Ishikawa (cell line): ENCODE data around the gene ARPP21.

Experiments
- CEBPB ChIP-seq: IDR thresholded peaks from 2 replicates; pipeline ENCODE4 v1.6.1; 2012
- CREB1 ChIP-seq: IDR thresholded peaks from 2 replicates; pipeline ENCODE4 v1.6.1; 2012; ENCODE audit warnings: low read depth
- EGR1 ChIP-seq: IDR thresholded peaks from 2 replicates; pipeline ENCODE4 v1.6.1; 2012
- EP300 ChIP-seq: IDR thresholded peaks from 2 replicates; pipeline ENCODE4 v1.6.1; 2012; ENCODE audit warnings: borderline replicate concordance
- FOXM1 ChIP-seq: IDR thresholded peaks from 2 replicates; pipeline ENCODE4 v1.6.1; 2012; ENCODE audit warnings: low read depth, borderline replicate concordance
- NFIC ChIP-seq: IDR thresholded peaks from 2 replicates; pipeline ENCODE4 v1.6.1; 2012
- RAD21 ChIP-seq: IDR thresholded peaks from 2 replicates; pipeline ENCODE4 v1.6.1; 2012; ENCODE audit warnings: low read depth
- TAF1 ChIP-seq: IDR thresholded peaks from 2 replicates; pipeline ENCODE4 v1.6.1; 2012; ENCODE audit warnings: low read depth, mild to moderate bottlenecking
- TCF12 ChIP-seq: IDR thresholded peaks from 2 replicates; pipeline ENCODE4 v1.6.1; 2012; ENCODE audit warnings: low read depth
- TEAD4 ChIP-seq: IDR thresholded peaks from 2 replicates; pipeline ENCODE4 v1.6.1; 2012
- YY1 ChIP-seq: IDR thresholded peaks from 2 replicates; pipeline ENCODE4 v1.6.1; 2012; ENCODE audit warnings: low read depth
- ZBTB7A ChIP-seq: IDR thresholded peaks from 2 replicates; pipeline ENCODE4 v1.6.1; 2012; ENCODE audit warnings: low read depth
- TF ChIP-seq, protein P1 (sequence below): IDR thresholded peaks from 2 replicates; pipeline ENCODE4 v1.6.1; 2012
- TF ChIP-seq, protein P2 (sequence below): IDR thresholded peaks from 2 replicates; pipeline ENCODE4 v1.6.1; 2012
- TF ChIP-seq, protein P3 (sequence below): IDR thresholded peaks from 2 replicates; pipeline ENCODE4 v1.6.1; 2012; ENCODE audit warnings: low read depth, mild to moderate bottlenecking

The ARPP21 gene

DNA sequence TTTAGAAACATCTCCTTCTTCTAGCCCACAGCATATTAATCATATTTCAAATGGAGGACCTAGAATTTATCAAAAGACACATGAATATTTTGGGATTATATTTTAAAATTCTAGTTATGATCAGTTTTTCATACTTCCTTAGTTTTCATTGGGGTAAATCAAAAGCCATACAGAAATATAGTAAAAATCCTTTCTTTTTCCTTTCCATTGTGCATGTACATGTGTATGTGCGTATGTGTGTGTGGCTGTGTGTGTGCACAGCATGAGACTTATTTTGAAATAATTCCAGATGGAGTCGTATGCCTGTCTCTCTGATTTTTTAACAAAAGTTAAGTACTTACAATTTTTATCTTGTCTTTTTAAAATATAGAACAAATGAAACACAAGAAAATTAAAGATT, 94.5 kb downstream of the ARPP21 start:
- TF ChIP-seq NFIC (no peak), TEAD4 (no peak), CEBPB (no peak), FOXM1 (no peak), ZBTB7A (no peak), EP300 (no peak), TAF1 (no peak), TCF12 (no peak), RAD21 (no peak), EGR1 (no peak)
- TF ChIP-seq, protein P1, sequence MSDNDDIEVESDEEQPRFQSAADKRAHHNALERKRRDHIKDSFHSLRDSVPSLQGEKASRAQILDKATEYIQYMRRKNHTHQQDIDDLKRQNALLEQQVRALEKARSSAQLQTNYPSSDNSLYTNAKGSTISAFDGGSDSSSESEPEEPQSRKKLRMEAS: no peak
- TF ChIP-seq, protein P2, sequence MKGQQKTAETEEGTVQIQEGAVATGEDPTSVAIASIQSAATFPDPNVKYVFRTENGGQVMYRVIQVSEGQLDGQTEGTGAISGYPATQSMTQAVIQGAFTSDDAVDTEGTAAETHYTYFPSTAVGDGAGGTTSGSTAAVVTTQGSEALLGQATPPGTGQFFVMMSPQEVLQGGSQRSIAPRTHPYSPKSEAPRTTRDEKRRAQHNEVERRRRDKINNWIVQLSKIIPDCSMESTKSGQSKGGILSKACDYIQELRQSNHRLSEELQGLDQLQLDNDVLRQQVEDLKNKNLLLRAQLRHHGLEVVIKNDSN: no peak

DNA sequence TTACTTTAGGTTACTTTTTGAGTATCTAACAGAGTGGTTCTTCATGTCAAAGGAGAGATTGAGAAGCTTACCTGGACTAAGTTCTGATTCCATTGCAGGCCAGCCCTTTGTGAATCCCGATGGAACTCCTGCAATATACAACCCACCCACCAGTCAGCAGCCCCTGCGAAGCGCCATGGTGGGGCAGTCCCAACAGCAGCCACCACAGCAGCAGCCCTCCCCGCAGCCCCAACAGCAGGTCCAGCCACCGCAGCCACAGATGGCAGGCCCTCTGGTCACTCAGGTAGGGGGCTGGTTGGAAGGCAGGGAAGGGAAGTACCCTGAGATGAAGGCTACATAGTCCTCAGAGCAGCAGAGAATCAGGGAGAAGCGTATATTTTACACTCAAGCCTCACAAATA, 97.8 kb downstream of the ARPP21 start:
- TF ChIP-seq, protein P1: no peak
- TF ChIP-seq, protein P2: no peak
- TF ChIP-seq, protein P3, sequence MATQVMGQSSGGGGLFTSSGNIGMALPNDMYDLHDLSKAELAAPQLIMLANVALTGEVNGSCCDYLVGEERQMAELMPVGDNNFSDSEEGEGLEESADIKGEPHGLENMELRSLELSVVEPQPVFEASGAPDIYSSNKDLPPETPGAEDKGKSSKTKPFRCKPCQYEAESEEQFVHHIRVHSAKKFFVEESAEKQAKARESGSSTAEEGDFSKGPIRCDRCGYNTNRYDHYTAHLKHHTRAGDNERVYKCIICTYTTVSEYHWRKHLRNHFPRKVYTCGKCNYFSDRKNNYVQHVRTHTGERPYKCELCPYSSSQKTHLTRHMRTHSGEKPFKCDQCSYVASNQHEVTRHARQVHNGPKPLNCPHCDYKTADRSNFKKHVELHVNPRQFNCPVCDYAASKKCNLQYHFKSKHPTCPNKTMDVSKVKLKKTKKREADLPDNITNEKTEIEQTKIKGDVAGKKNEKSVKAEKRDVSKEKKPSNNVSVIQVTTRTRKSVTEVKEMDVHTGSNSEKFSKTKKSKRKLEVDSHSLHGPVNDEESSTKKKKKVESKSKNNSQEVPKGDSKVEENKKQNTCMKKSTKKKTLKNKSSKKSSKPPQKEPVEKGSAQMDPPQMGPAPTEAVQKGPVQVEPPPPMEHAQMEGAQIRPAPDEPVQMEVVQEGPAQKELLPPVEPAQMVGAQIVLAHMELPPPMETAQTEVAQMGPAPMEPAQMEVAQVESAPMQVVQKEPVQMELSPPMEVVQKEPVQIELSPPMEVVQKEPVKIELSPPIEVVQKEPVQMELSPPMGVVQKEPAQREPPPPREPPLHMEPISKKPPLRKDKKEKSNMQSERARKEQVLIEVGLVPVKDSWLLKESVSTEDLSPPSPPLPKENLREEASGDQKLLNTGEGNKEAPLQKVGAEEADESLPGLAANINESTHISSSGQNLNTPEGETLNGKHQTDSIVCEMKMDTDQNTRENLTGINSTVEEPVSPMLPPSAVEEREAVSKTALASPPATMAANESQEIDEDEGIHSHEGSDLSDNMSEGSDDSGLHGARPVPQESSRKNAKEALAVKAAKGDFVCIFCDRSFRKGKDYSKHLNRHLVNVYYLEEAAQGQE: no peak
- TF ChIP-seq RAD21: no peak

DNA sequence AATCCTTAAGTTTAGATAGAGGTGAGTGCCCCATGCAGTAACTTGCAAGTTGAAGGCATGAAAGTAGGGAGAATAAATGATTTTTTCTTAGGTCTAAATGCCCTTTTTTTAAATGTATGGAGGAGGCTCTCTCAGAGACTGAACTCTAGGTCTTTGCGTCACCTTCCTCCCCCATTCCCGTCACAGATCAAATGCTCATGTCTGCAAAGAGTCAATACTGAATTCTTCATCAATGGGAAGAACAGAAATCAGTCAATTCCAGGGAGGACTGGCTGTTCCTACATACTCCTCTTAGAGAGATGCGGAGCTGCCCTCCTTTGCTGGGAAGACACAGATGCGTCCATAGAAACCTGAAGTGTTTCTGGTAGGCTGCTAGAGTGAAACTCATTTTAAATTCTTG, 98.2 kb downstream of the ARPP21 start:
- TF ChIP-seq FOXM1 (no peak), TCF12 (no peak), ZBTB7A (no peak)

DNA sequence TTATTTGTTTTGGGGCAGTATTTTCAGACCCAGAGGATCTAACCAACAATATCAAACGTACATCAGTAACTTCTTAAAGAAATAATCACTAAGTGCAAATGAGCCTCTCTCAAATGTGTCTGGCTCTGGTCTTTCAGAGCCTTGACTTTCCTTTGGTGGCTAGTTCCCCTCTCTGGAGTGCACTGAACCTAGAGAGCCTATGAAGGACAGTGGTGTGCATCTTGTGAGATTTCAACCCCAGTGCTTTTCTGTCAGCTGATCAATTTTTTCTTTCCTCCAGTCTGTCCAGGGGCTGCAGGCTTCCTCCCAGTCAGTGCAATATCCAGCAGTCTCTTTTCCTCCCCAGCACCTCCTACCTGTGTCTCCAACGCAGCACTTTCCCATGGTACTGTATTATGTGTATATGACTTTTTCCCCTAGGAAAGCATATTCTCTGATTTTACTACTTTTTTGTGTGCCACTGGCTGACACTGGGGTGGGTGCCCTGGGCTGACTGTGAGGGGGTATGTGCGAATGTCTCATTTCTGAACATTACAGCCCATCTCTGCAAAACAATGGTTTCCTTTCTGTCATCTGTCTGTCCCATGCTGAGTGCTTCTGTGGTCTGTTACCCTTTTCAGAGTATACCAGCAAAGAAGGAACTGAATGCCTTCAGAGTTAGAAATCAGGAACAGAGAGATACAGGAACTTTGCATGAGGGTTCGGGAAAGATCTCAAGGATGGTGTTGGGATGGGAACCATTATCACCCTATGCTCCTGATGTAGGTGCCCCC, 98.8 kb downstream of the ARPP21 start:
- TF ChIP-seq YY1 (no peak), TAF1 (no peak), CREB1 (no peak), FOXM1 (no peak)

DNA sequence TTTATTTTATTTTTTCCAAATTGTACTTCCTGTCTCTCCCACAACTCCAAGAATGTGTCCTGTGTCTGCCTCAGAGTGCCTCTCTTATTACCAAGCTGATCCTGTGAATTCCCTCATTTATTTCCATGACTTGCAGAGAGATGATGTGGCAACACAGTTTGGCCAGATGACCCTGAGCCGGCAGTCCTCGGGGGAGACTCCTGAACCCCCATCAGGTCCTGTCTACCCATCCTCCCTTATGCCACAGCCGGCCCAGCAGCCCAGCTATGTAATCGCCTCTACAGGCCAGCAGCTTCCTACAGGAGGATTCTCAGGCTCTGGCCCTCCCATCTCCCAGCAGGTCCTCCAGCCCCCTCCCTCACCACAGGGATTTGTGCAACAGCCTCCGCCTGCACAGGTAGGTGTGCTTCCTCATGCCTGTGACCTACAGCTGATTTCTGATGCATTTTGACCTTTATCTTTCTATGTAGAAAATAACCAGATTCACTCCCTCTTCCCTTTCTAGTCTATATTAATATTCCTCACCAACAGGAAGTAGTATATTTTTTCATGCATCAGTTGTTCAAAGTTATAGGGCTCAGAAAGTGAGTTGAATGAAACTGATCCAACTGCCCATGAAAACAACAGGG, 100.0 kb downstream of the ARPP21 start:
- TF ChIP-seq FOXM1: no peak
- no peak for TF ChIP-seq EGR1
- no peak for TF ChIP-seq CREB1
- no peak for TF ChIP-seq EP300
- TF ChIP-seq TCF12: no peak
- no peak for TF ChIP-seq NFIC
- no peak for TF ChIP-seq CEBPB
- TF ChIP-seq TEAD4: no peak
- no peak for TF ChIP-seq TAF1
- TF ChIP-seq, protein P1: no peak
- TF ChIP-seq, protein P2: no peak
- TF ChIP-seq, protein P3: no peak
- TF ChIP-seq RAD21: no peak
- TF ChIP-seq YY1: no peak
- no peak for TF ChIP-seq ZBTB7A
